NB4 (cell line): ENCODE data around the gene SIL1.

Experiments
- CTCF ChIP-seq: IDR thresholded peaks from one replicate; pipeline ENCODE4 v1.5.1; 2012; ENCODE audit warnings: low read depth, low read length
- MAX ChIP-seq: IDR thresholded peaks from 2 replicates; pipeline ENCODE4 v1.6.1; 2011; ENCODE audit warnings: low read depth, low read length
- POLR2A ChIP-seq: IDR thresholded peaks from 2 replicates; pipeline ENCODE4 v1.6.1; 2011; ENCODE audit warnings: mild to moderate bottlenecking; ENCODE audit not compliant: insufficient read length; ENCODE audit errors: extremely low read depth

- no peak for TF ChIP-seq CTCF
- TF ChIP-seq MAX = no peak
- no peak for TF ChIP-seq POLR2A
Measured at GRCh38 chr5:138933522-138934290, 264.5 kb downstream of the SIL1 start.
